IMR-90 (cell line): ENCODE results near the gene EP300. TPM values are rescaled to one million over a fixed set of nuclear protein-coding genes. Genes with fewer than 3 reads are reported as not detected.

ENCODE experiments used
- ATAC-seq: fragments of 200-7000 bp; cut with Tn5 transposase; 2 replicates; pipeline ENCODE4 v1.9.1; 2020; ENCODE audit warnings: low read depth, mild to moderate bottlenecking, moderate library complexity
- BruUV-seq: library from RNA; stranded (reverse); fragments of 400-500 nt; replicated peaks from 2 replicates; lab custom pipeline; 2021; lab: Mats Ljungman, UMichigan
- CTCF ChIA-PET: fragments of 300-600 bp; formaldehyde crosslinking; extraction: SDS; loops from one replicate; lab custom pipeline; 2021; ENCODE audit warnings: antibody characterized with exemption; lab: Yijun Ruan, JAX
- POLR2A ChIA-PET: fragments of 300-600 bp; sonication (Branson Sonifier 250); formaldehyde crosslinking; loops from one replicate; lab custom pipeline; 2022; ENCODE audit warnings: antibody characterized with exemption; ENCODE audit not compliant: unreplicated experiment; lab: Charles Lee
- DNase-seq: peaks from one replicate; pipeline ENCODE4 v3.0.0; 2013
- H2AFZ ChIP-seq: replicated peaks from 2 replicates; pipeline ENCODE3; 2013; ENCODE audit warnings: low read length, mild to moderate bottlenecking; ENCODE audit not compliant: poor library complexity
- H2AK5ac ChIP-seq: 2 replicates; pipeline ENCODE4 v1.6.1; 2013; ENCODE audit warnings: low read depth, low read length, inconsistent platforms
- H2AK9ac ChIP-seq: replicated peaks from 2 replicates; pipeline ENCODE3; 2013; ENCODE audit warnings: mild to moderate bottlenecking, low read depth, low read length, moderate library complexity; ENCODE audit not compliant: poor library complexity
- H2BK120ac ChIP-seq: 2 replicates; pipeline ENCODE4 v1.6.1; 2013; ENCODE audit warnings: low read depth, low read length, inconsistent platforms
- H2BK15ac ChIP-seq: 3 replicates; pipeline ENCODE4 v1.6.1; 2013; ENCODE audit warnings: low read depth, low read length, inconsistent platforms
- H2BK20ac ChIP-seq: 2 replicates; pipeline ENCODE4 v1.6.1; 2013; ENCODE audit warnings: low read depth, mild to moderate bottlenecking, inconsistent platforms, low read length, moderate library complexity
- H2BK5ac ChIP-seq: 2 replicates; pipeline ENCODE4 v1.6.1; 2013; ENCODE audit warnings: mild to moderate bottlenecking, low read depth, low read length, inconsistent platforms; ENCODE audit not compliant: poor library complexity, severe bottlenecking
- H3K14ac ChIP-seq: replicated peaks from 2 replicates; pipeline ENCODE4 v1.6.1; 2013; ENCODE audit warnings: low read depth, low read length, inconsistent platforms
- H3K18ac ChIP-seq: 2 replicates; pipeline ENCODE4 v1.6.1; 2013; ENCODE audit warnings: low read depth, low read length, control low read depth
- H3K23ac ChIP-seq: 2 replicates; pipeline ENCODE4 v1.6.1; 2013; ENCODE audit warnings: low read depth, low read length, inconsistent platforms
- H3K27ac ChIP-seq: 2 replicates; pipeline ENCODE4 v1.5.1; 2013; ENCODE audit warnings: mild to moderate bottlenecking, control low read depth, low read length; ENCODE audit not compliant: insufficient read depth
- H3K27me3 ChIP-seq: 2 replicates; pipeline ENCODE4 v1.6.1; 2013; ENCODE audit warnings: low read length; ENCODE audit not compliant: control insufficient read depth, insufficient read depth
- H3K36me3 ChIP-seq: 2 replicates; pipeline ENCODE4 v1.6.1; 2013; ENCODE audit warnings: low read length, mixed read lengths; ENCODE audit not compliant: control insufficient read depth, insufficient read depth
- H3K4ac ChIP-seq: 2 replicates; pipeline ENCODE4 v1.6.1; 2013; ENCODE audit warnings: low read depth, low read length, inconsistent platforms
- H3K4me1 ChIP-seq: 2 replicates; pipeline ENCODE4 v1.6.1; 2013; ENCODE audit warnings: low read length, mixed read lengths; ENCODE audit not compliant: control insufficient read depth, insufficient read depth
- H3K4me2 ChIP-seq: 2 replicates; pipeline ENCODE4 v1.6.1; 2013; ENCODE audit warnings: low read depth, mild to moderate bottlenecking, control low read depth, low read length, moderate library complexity
- H3K4me3 ChIP-seq: 2 replicates; pipeline ENCODE4 v1.5.1; 2013; ENCODE audit warnings: low read depth, mild to moderate bottlenecking, control low read depth, low read length, moderate library complexity; ENCODE audit not compliant: insufficient read depth
- H3K56ac ChIP-seq: 2 replicates; pipeline ENCODE4 v1.6.1; 2013; ENCODE audit warnings: low read length, inconsistent platforms; ENCODE audit not compliant: insufficient read depth; ENCODE audit errors: extremely low read depth
- H3K79me1 ChIP-seq, 2 experiments: 2 replicates each; pipeline ENCODE4 v1.6.1; 2013; ENCODE audit warnings: low read length in 2 of 2, inconsistent platforms in 1 of 2, low read depth in 1 of 2
- H3K9ac ChIP-seq: 2 replicates; pipeline ENCODE4 v1.6.1; 2013; ENCODE audit warnings: low read depth, low read length, control low read depth
- H3K9me1 ChIP-seq: 2 replicates; pipeline ENCODE4 v1.6.1; 2013; ENCODE audit warnings: low read length, inconsistent platforms; ENCODE audit not compliant: insufficient read depth
- H3K9me3 ChIP-seq: 2 replicates; pipeline ENCODE4 v1.6.1; 2013; ENCODE audit warnings: low read length; ENCODE audit not compliant: control insufficient read depth, insufficient read depth
- H4K20me1 ChIP-seq: 2 replicates; pipeline ENCODE4 v1.6.1; 2013; ENCODE audit warnings: low read length, inconsistent platforms; ENCODE audit not compliant: insufficient read depth
- H4K5ac ChIP-seq: 2 replicates; pipeline ENCODE4 v1.6.1; 2013; ENCODE audit warnings: mild to moderate bottlenecking, low read depth, low read length, control low read depth
- H4K8ac ChIP-seq, 2 experiments: 2 replicates each; pipeline ENCODE4 v1.6.1; 2013; ENCODE audit warnings: low read depth in 2 of 2, low read length in 2 of 2, control low read depth in 1 of 2, inconsistent platforms in 1 of 2
- H4K91ac ChIP-seq: 2 replicates; pipeline ENCODE4 v1.6.1; 2013; ENCODE audit warnings: low read depth, low read length, inconsistent platforms; ENCODE audit not compliant: insufficient read depth
- BHLHE40 ChIP-seq: fragments of 150-350 bp; IDR thresholded peaks from 2 replicates; pipeline ENCODE4 v1.6.1; 2016; ENCODE audit warnings: mild to moderate bottlenecking, low read depth, low read length
- CHD1 ChIP-seq: IDR thresholded peaks from 2 replicates; pipeline ENCODE4 v1.6.1; 2012; ENCODE audit warnings: low read depth, low read length, improper control_type of control experiment
- FOS ChIP-seq: fragments of 150-350 bp; IDR thresholded peaks from 2 replicates; pipeline ENCODE4 v1.6.1; 2016; ENCODE audit warnings: low read depth, low read length
- MAZ ChIP-seq: IDR thresholded peaks from 2 replicates; pipeline ENCODE4 v1.6.1; 2012; ENCODE audit warnings: low read depth, mild to moderate bottlenecking, low read length, improper control_type of control experiment, moderate library complexity, borderline replicate concordance
- NFE2L2 ChIP-seq: fragments of 150-350 bp; IDR thresholded peaks from 2 replicates; pipeline ENCODE4 v1.6.1; 2016; ENCODE audit warnings: low read depth, mild to moderate bottlenecking, low read length
- POLR2A ChIP-seq: IDR thresholded peaks from 2 replicates; pipeline ENCODE4 v1.6.1; 2012; ENCODE audit warnings: mild to moderate bottlenecking, low read depth, low read length
- RAD21 ChIP-seq: IDR thresholded peaks from 2 replicates; pipeline ENCODE4 v1.6.1; 2012; ENCODE audit warnings: low read length, improper control_type of control experiment
- SMC3 ChIP-seq: fragments of 150-350 bp; IDR thresholded peaks from 2 replicates; pipeline ENCODE4 v1.6.1; 2016; ENCODE audit warnings: low read depth, mild to moderate bottlenecking, antibody characterized with exemption, low read length, moderate library complexity
- USF2 ChIP-seq: fragments of 150-350 bp; IDR thresholded peaks from 2 replicates; pipeline ENCODE4 v1.6.1; 2017; ENCODE audit warnings: mild to moderate bottlenecking, antibody characterized with exemption, low read length, low read depth
- WGBS, 2 experiments: methylation state at CpG; one replicate each; pipeline versions ENCODE4 v1.1.5 to v1.1.7; 2013; ENCODE audit warnings: missing lambda C conversion rate in 2 of 2; ENCODE audit not compliant: insufficient read length in 1 of 2; ENCODE audit errors: extremely low coverage in 2 of 2; 5-methylcytosine and 5-hydroxymethylcytosine counted together
- dilution Hi-C: fragments of 300-500 bp; cut with HindIII; formaldehyde crosslinking; loops from one replicate; pipeline ENCODE4 v1.14.3; 2018; ENCODE audit warnings: low sequenced_read_pairs; ENCODE audit not compliant: unreplicated experiment
- in situ Hi-C: fragments of 300-500 bp; cut with MboI; formaldehyde crosslinking; loops from 3 replicates; pipeline ENCODE4 v1.14.3; 2019; ENCODE audit warnings: low sequenced_read_pairs, inconsistent platforms, mixed read lengths
- intact Hi-C: fragments of 100-400 bp; cut with micrococcal nuclease; formaldehyde crosslinking; loops from 2 replicates; pipeline ENCODE4 v1.10.0; 2022
- polyA plus RNA-seq, 3 experiments: library from polyadenylated mRNA; depleted of rRNA; stranded (reverse); fragments of >200 nt; gene quantifications; 2 replicates each; pipeline ENCODE4 v1.2.3, GENCODE V29; 2012; ENCODE audit warnings: low replicate concordance in 1 of 3
- total RNA-seq: library from RNA; depleted of rRNA; stranded (reverse); fragments of >200 nt; gene quantifications from 2 replicates; pipeline ENCODE4 v1.2.3, GENCODE V29; 2012

Gene EP300
- total and polyA plus RNA-seq, 2 of the 4 experiments (the other 2 are of a cell fraction): 23.3 to 27.4 TPM

- H2BK5ac ChIP-seq: no peak overlapping the region
- in situ Hi-C loops (no loop called here), intact Hi-C loops (no loop called here), dilution Hi-C loops (no loop called here)
- H3K9ac ChIP-seq: no peak overlapping the region
- POLR2A ChIA-PET: no interaction called here
- no peak overlapping the region for H2BK120ac ChIP-seq
- H3K79me1 ChIP-seq: peaks cover 31 to 74% of the 10 kb centered on the region in 2 experiments
- CTCF ChIA-PET: interaction anchor here (1.0 kb wide), 1 partner anchor 12 kb away, joined by 7 read pairs; no protein-coding TSS in a partner anchor
- peaks cover 21% of the 10 kb centered on the region for H3K9me1 ChIP-seq
- no peak overlapping the region for H2AK9ac ChIP-seq
- no peak overlapping the region for H3K14ac ChIP-seq
- peaks cover 26% of the 10 kb centered on the region for H3K36me3 ChIP-seq
- H2AK5ac ChIP-seq: no peak overlapping the region
- no peak overlapping the region for H2AFZ ChIP-seq
- H3K56ac ChIP-seq: no peak overlapping the region
- H2BK20ac ChIP-seq: no peak overlapping the region
- H3K4me1 ChIP-seq: no peaks in the 10 kb centered on the region
- no peak overlapping the region for H3K18ac ChIP-seq
- H3K27me3 ChIP-seq: no peaks in the 10 kb centered on the region
- H2BK15ac ChIP-seq: no peak overlapping the region
- no peak for DNase-seq
- H3K9me3 ChIP-seq: no peaks in the 10 kb centered on the region
- peaks cover 66% of the 10 kb centered on the region for H4K20me1 ChIP-seq
- H3K4me3 ChIP-seq: no peak overlapping the region
- H3K4ac ChIP-seq: no peak overlapping the region
- BruUV-seq: no TSS peak
- no peak overlapping the region for H4K5ac ChIP-seq
- H3K23ac ChIP-seq: no peak overlapping the region
- no peak for TF ChIP-seq NFE2L2
- TF ChIP-seq USF2: no peak
- no peak for TF ChIP-seq POLR2A
- no peak for TF ChIP-seq SMC3
- TF ChIP-seq RAD21: no peak
- no peak for TF ChIP-seq MAZ
- no peak for TF ChIP-seq FOS
- no peak for TF ChIP-seq BHLHE40
- TF ChIP-seq CHD1: no peak
- no peak overlapping the region for H3K27ac ChIP-seq
- no peak overlapping the region for H4K91ac ChIP-seq
- 94% methylated on average over 3 of the region's 9 CpGs; no CpG with 5 or more reads in 1 of the 2 experiments for WGBS, 2 experiments
- H3K4me2 ChIP-seq: no peak overlapping the region
- H4K8ac ChIP-seq: no peak overlapping the region
- no peak for ATAC-seq
Measured at GRCh38 chr22:41117127-41117965, 25.0 kb downstream of the EP300 start.
